Left colon (tissue), 2 donors: ENCODE results near the gene LSM11. TPM values are rescaled to one million over a fixed set of nuclear protein-coding genes. Genes with fewer than 3 reads are reported as not detected.

Experiments
- ATAC-seq: fragments of 200-7000 bp; cut with Tn5 transposase; one replicate; pipeline ENCODE4 v1.9.1; 2020; ENCODE audit warnings: mild to moderate bottlenecking, moderate library complexity
- DNase-seq, 2 donors: peaks; one replicate each; pipeline ENCODE4 v3.0.0-alpha.2; 2020
- intact Hi-C, 2 donors: fragments of 100-400 bp; cut with DNase I in 1 of 2; cut with micrococcal nuclease in 1 of 2; formaldehyde crosslinking; loops; one replicate each; pipeline versions ENCODE4 v1.11.2 to v1.14.0; 2022; cut with DNase I, micrococcal nuclease
- total RNA-seq, 2 donors: library from RNA; stranded (reverse); fragmentation: NEBNext Ultra II Directional; extraction: Animal tissue kit (Norgen Biotek cat#: 25700); gene quantifications; one replicate each; pipeline ENCODE4 v1.2.1, GENCODE V29; 2021
- donor health status: DM: no; HTN: no; CAD: no.
- donor health status: DM: yes; HTN: yes; CAD: no.

LSM11 gene
- total RNA-seq, 2 donors from 2014 or later, result 3.6 to 4.0 TPM

DNA sequence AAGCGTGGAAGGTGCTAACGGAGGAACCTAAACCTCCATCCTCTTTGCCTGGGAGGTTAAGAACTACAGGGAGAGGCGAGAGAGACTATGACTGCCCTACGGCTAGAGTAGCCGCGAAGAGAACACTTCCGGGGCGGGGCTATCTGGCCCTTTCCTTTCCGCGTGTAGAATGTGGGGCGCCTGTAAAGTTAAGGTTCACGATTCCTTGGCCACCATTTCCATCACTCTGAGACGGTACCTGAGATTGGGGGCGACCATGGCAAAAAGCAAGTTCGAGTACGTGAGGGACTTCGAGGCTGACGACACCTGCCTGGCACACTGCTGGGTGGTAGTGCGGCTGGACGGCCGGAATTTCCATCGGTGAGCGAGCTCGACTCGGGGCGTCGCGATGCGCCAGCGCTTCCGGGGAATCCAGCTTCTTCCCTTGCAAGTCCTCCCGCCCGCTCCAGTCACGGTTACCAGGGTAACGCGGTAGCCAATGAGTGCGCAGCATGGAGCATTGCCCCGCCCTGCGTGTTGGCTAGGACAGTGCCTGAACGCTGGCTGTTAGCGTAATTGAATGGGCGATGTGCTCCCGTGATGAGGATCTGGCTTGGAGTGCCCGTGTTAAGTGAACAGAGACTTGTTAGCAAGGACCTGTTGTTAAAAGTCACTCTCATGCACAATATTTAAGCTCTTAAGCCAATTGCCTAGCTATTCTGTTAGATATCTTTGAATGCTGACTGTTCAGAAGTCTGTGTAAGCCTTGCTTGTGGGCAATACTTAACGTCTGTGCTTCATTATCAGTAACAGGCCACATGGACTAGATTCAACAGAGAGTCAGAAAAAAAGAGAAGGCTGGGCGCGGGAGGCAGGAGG is 12.0 kb upstream of the LSM11 start, which contains the start of gene THG1L:
Gene THG1L (plus strand): TSS at position 149 of the 858 bp plus-strand sequence. CDS start 21 bp downstream, at position 170.
- intact Hi-C loops, result no loop called here
- peak; percentile 95 for ATAC-seq
- peak; percentile 98 for DNase-seq

DNA sequence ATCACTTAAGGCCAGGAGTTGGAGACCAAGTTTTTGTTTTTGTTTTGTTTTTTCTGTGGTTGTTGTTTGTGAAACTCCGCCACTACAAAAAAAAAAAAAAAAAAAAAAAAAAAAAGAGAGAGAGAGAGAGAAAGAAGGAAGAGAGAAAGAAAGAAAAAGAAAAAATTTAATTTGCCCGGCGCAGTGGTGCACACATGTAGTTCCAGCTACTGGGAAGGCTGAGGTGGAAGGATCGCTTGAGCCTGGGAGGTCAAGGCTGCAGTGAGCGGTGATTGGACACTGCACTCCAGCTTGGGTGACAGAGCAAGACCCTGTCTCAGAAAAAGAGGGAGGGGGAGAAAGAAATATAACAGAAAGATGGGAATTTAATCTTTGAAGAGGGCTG is 11.4 kb upstream of the LSM11 start:
- intact Hi-C loops, result no loop called here
- no peak for ATAC-seq

GRCh38 chr5:157732596-157733262 is 10.8 kb upstream of the LSM11 start:
- ATAC-seq (no peak), DNase-seq (no peak)
- intact Hi-C loops, result no loop called here

More for the DNA sequence above, 11.4 kb upstream of the LSM11 start:
- no peak for DNase-seq

DNA sequence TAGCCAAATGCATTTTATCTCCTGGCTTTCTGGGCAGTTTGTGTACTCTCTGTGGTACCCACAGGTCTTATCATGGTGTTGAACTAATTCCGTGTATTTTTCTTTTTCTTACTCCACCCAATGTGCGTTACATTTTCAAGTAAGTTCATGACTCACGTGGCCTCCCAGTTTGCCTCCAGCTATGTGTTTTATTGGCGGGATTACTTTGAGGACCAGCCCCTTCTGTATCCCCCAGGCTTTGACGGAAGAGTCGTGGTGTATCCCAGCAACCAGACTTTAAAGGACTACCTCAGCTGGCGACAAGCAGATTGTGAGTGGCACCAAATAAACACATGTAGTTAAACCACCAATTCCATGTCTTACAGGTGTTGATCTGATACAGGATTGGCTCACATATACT is 9.1 kb upstream of the LSM11 start:
- ATAC-seq (no peak), DNase-seq (no peak)
- intact Hi-C loops, result no loop called here

DNA sequence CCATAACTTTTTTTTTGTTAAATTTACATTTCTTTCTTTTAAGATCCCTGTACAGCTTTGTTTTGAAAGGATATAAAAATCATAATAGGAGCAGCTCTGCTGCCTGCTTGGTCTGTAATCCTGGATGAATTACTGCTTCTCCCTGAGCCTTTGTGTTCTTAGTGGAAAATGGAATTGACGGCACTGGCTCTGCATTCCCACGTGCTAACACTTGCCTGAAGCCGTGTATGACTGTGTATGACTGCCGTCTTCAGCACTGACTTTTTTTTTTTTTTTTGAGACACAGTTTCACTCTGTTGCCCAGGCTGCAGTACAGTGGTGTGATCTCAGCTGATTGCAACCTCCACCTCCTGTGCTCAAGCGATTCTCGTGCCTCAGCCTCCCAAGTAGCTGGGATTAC is 7.5 kb upstream of the LSM11 start:
- intact Hi-C loops, result no loop called here
- ATAC-seq, result peak; percentile 5
- no peak for DNase-seq

DNA sequence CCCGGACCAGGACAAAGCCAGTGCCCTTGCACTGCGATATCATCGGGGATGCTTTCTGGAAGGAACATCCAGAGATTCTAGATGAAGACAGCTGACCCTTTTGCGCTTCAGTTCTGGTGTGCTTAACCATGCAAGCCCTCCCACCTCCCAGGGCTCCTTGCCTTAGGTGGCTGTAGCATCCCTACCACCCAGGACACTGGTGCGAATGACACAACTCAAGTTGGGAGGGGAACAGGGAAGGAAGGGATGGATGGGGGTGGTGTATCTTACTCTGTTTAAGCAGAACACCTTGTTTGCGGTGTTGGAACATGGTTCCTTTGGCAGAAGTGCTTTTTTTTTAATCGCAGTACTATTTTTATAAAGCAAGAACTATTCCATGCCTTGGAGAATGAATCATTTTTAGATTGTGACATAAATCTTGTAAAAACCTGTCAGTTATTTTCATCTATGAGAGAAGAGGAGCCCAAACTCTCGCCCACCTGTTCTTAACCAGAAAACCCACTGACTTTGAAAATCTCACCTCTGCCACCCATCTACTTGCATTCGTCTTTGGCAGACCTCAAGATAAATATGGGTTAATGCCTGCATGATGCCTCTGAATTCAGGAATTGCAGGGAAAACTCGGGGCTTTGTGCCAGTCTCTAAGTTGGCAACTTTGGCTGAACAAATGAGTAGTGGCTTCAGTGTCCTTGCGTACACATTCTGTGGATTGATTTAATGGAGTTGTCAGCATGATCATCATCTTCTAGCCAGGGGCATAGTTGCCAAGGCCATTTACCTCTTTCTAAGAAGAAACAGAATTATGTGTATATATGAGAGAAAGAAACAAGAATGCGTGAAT is 3.9 kb upstream of the LSM11 start:
- ATAC-seq (no peak), DNase-seq (no peak)
- intact Hi-C loops, result no loop called here

DNA sequence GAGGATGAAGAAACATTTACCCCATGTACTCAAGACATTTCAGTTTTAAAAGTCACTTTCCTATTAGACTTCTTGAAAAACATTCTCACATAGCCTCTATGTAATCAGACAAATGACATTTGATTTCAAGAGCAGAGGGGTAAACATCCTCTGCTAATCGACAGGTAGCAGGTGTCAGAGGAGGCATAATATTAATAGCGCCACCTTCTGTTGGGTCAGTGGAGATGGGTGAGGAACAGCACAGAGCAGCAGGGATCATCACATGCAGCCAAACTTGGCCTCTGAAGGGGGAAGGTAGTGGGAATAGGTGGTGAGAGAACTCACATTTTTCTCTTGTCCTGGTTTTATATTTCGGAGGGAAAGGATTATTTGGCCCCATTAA is 3.3 kb upstream of the LSM11 start:
- peak; percentile 26 for ATAC-seq
- no peak for DNase-seq
- intact Hi-C loops, result no loop called here

GRCh38 chr5:157741131-157741530 is 2.4 kb upstream of the LSM11 start:
- intact Hi-C loops, result no loop called here
- no peak for DNase-seq
- no peak for ATAC-seq

DNA sequence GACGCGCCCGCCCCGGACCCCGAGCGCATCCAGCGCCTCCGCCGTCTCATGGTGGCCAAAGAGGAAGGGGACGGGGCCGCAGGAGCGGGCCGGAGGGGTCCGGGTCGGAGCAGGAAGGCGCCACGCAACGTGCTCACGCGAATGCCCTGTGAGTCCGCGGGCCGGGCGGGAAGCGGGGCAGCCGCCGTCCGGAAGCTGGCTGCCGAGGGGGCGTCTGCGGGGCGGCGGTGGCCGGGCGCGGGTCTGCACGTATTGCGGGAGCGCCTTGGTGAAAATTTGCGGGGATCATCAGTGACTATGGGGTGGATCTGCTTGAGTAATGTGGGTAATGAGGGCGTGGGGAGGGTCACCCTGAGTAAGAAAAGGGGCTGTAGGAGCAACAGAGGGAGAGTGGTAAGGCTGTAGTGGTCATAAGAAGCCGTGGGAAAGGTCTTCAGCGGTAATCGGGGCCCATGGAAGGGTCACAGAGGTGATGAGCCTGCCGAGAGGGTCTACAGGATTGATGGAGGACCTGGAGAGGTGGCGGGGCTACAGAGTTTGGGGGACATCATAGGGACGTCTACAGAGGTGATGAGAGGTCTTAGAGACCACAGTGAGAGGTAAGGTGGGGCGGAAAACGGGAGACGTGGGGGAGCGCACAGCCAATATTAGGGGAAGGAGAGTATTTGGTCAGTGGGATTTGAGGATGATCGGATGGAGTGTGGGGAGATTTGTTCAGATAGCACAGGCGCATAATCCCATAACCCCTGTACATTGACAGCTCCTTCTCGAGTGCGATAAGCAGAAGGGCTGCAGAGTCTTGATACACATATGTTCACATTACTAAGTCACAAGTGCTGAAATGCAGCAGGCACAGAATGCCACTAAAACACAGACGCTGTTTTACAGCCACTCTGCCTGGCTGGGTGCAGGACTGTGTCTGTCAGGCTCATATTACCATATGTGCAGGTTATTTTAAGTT is 819 bp downstream of the LSM11 start:
- intact Hi-C loops, result no loop called here
- ATAC-seq (peak; percentile 13), DNase-seq (peak in 1 of 2 donors; percentile 51)

GRCh38 chr5:157745041-157745456 is 1.5 kb downstream of the LSM11 start:
- ATAC-seq (no peak), DNase-seq (no peak)
- intact Hi-C loops, result no loop called here

- intact Hi-C loops, result no loop called here
- DNase-seq (no peak), ATAC-seq (no peak)
Measured at GRCh38 chr5:157747173-157747740, 3.7 kb downstream of the LSM11 start.

GRCh38 chr5:157747766-157748700 is 4.5 kb downstream of the LSM11 start:
- DNase-seq (no peak), ATAC-seq (no peak)
- intact Hi-C loops, result no loop called here

- ATAC-seq, result no peak
- intact Hi-C loops, result no loop called here
- DNase-seq, result no peak
Measured at GRCh38 chr5:157748760-157749461, 5.4 kb downstream of the LSM11 start.

- intact Hi-C loops, result no loop called here
- ATAC-seq (peak; percentile 52), DNase-seq (no peak)
Measured at GRCh38 chr5:157749462-157749799, 5.9 kb downstream of the LSM11 start.

DNA sequence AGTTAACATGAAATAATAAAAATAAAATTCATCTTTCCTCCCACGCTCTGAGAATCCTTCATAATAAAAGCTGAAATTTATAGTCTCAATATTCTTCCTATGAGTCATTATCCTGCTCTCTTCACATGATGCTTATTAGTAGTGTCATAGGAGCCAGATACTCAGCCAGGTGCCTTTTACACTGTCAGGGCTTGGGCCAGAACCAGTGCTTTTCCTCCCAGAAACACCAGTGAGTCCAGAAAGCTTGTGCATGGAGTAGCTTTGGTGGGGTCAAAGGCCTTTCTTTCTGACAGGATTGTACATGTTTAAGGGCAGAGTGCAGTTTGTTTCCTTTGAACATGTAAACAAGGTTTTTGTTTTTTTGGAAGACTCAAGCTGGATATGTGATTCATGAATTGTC is 6.8 kb downstream of the LSM11 start:
- ATAC-seq (peak; percentile 14), DNase-seq (no peak)
- intact Hi-C loops, result no loop called here

DNA sequence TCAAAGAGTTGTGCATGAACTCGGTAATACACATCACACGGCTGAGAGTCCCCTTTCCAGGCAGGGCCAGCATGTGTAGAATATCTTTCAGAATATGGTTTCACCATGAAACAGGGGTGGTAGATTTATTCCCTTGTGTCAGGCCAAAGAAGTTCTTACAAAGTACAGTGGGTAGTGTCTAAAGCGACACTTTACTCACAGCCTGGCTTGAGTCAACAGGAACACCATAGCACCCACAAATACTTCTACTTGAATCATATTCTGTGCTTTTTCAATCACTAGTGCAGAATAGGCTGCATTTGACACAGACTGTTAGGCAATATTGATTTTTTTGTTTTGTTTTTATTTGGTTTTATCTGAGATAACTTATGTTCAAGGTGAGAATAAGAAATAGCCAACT is 12.6 kb downstream of the LSM11 start:
- intact Hi-C loops, result no loop called here
- ATAC-seq (no peak), DNase-seq (no peak)

DNA sequence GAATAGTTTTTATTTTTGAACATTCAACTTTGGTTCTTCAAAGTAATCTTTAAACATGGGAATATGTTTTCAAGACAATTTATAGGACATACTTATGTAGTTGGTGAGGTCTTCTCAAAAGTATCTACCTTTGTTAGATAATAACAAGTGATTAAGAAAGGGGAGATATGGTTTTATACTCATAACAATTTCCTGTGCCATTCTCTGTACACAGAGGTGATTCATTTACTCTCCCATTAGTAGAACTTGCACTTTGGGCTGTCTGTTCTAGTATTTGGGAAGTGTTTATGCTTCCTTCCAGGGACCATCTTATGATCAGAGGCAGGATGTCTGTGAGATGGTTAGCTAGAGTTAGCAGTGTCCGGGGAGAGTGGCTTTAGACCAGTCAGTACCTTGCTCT is 15.2 kb downstream of the LSM11 start:
- intact Hi-C loops, result no loop called here
- DNase-seq (no peak), ATAC-seq (no peak)
